Measurements from ENCODE around the gene NTN4.
A peak's percentile ranks its signal among the peaks of the same experiment; 100 is the strongest.
"Not testable (repeated sequence)": the region's sequence is repeated elsewhere in the genome, so short reads cannot be mapped to it uniquely, and the experiment has no call there.

NTN4 gene

DNA sequence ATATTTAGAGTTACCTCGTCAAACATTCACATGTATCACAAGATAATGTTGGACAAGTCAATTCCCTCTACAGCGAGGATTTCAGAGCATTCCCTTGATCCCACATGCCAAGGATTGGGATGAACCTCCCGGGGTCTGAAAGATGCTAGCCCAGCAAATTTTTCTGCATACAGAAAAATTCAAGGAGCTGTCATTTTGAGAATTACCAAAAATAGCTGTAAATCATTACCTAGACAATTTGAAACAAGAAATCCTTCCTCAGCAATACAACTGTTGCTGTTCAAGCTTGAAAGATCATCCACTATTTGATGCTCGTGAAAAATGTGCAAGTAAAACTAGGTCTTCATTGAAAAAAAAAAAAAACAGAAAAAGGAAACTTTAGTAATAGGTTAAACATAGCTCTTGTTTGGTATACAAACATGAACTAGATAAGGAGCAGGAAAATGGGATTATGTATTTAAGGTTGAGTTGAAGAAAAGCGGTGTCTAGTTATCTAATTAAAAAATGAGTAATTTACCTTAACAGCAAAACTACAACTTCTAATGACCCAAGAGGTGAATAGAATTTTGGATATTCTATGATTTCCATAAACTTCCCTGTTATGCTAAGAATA, 73.1 kb downstream of the NTN4 start:
- no peak for DNase-seq (ENCODE audit: insufficient read length, low spot score)
- no peak for FAIRE-seq

DNA sequence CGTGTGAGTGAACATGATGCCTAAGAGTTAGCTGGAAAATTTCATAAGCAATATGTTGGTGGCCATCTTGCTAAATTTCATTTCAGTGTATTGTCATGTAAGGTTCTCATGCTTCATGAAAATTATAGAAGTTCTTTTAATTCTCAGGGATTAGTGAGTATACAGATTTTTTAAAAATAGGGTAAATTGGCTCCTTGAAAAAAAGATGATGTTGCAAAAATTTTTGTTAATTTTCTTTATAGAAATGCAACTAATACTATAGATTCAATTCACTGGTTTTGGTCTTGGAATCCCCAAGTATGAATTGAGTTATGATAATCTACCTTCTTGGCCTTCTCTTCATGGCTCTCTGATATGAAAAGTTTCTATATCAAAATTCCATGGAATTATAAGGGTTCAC, 75.4 kb downstream of the NTN4 start:
- no peak for DNase-seq (ENCODE audit: insufficient read length, low spot score)
- no peak for FAIRE-seq

DNA sequence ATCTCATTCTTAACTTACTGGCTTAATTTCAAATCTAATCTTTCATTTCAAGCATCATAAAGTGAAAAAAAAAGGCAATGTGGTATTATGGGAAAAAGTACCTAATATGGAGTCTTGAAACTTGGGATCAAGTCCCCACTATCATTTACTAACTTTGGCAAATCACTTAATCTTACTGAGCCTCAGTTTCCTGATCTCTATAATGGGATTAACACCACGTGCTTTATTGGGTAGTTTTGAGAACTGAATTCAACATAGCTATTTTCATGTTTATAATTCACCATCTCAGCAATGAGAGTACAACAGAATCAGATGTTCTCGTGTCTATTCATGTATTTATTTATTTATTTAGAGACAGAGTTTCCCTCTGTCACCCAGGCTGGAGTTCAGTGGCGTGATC, 78.3 kb downstream of the NTN4 start:
- DNase-seq (ENCODE audit: insufficient read length, low spot score) (no peak), FAIRE-seq (no peak)

DNA sequence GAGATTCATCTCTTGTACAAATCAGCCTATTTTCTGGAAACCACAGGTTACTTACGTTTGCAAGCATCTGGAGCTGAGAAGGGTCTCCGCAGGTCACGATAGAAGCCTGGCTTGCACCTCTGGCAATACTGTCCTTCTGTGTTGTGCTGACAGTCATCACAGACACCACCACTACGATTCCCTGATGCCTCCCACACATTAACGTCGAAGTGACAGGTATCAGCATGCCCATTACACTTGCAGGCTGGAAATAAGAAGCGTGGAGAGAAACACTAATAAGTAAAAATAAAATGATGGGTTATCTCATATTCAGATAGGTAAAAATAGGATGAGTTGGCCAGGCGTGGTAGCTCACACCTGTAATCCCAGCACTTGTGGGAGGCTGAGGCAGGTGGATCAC, 80.2 kb downstream of the NTN4 start:
- FAIRE-seq (no peak), DNase-seq (ENCODE audit: insufficient read length, low spot score) (no peak)

DNA sequence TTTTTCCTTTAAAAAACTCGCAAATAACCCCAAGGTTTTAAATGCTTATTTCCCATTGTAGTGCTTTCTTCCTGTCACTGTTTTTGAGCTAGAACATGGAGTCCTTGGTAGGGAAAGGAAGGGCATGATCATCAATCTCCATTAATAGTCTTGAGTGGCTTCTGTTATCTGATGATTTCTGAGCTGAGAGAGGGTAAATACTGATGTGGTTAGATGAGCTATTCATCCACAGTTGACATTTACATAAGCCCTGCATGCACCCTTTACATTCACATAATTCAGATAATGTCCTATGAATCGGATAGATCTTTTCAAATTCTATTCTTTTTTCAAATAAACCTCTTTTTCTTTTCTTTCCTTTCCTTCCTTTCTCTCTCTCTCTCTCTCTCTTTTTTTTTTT, 81.4 kb downstream of the NTN4 start:
- DNase-seq (ENCODE audit: insufficient read length, low spot score) (no peak), FAIRE-seq (no peak)

DNA sequence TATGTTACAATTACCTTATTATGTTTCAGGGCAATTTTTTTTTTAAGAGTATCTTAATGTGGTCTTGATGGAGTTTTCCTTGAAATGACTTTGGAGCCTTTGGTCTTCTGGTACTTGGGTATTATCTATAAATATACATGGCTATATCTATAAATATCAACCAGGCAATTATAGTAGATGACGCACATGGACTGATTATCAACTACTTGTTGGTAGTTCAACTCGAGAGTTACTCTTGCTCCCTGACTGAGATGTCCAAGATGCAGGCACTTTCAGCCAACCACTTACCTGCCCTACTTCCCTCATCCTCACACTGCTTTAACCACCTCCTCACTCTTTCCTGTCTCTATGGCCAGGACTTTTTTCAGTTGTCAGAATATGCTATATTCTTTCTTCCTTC, 85.4 kb downstream of the NTN4 start:
- no peak for FAIRE-seq
- no peak for DNase-seq (ENCODE audit: insufficient read length, low spot score)

DNA sequence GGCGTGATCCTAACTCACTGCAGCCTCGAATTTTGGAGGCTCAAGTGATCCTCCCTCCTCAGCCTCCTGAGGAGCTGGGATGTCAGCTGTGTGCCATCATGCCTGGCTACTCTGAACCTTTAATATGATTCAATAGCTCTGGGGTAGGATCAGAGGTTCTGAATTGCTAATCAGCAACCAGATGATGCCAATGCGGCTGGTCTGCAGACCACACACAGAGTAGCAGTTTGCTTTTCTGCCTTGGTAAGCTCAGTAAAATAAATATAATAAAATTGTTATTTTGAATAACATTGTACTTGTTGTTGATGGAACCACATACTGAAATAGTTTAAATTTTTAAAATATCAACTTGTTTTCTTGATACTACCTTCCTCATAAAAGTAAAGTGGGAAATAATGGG, 86.6 kb downstream of the NTN4 start:
- no peak for FAIRE-seq
- DNase-seq (ENCODE audit: insufficient read length, low spot score) = no peak

DNA sequence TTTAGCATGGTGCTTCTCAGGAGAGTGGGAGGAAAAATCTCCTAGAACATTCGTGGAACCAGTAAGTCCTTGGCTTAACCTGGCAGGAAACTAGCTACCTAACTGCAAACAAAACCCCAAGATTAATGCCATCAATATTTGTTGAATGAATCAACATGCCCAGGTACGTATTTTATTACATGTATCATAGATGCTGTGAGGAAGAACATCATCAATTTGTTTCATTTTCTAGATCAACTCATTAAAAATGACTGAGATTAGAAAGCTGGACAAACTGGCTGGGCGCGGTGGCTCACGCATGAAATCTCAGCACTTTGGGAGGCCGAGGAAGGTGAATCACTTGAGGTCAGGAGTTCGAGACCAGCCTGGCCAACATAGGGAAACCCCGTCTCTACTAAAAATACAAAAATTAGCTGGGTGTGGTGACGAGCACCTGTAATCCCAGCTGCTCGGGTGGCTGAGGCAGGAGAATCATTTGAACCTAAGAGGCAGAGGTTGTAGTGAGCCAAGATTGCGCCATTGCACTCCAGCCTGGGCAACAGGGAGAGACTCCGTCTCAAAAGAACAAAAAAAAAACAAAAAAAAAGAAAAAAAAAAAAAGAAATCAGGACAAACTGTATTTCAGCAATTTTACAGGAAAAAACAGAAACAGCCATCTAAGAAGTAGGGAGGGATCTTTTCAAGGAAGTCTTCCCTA, 88.7 kb downstream of the NTN4 start:
- DNase-seq (ENCODE audit: insufficient read length, low spot score) (no peak), FAIRE-seq (no peak)

DNA sequence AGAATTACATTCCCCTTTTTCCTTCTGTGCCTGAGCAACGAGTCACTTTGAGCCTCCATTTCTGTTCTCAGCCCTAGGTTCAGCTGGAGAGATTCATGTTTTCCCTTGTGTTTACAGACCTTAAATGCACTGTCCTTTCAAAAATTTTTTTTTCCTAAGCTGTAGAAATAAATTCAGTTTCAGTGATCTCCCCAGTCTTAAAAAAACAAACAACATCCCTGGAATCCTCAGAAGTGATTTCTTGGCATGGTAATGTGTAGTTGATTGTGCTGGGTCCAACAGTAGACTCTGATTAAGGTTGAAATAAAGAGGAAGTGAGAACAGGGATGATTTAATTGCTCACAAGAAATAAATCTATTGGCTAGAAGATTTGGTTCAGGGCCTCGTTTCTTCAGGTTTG, 89.3 kb downstream of the NTN4 start:
- DNase-seq (ENCODE audit: insufficient read length, low spot score) = no peak
- no peak for FAIRE-seq

DNA sequence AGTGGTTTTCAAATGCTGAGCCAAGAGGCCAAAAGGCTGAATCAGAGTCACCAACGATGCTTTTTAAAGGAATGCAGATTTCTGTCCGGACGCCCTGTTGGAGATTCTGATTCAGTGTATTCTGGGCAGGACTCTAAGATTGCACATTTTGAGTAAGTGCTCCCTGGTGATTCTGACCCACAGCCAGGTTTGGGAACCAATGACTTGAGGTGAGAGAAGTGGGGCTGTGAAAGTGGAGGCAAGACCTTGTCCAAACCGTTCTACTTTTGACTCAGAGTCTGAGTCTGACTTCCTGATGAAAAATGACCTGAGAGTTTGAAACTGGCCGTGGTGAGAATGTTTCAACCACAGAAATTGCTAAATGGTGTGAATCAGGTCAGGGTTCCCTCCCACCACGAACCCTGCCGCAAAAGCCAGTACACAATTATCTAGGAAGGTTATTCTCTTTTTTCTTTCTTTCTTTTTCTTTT, 90.2 kb downstream of the NTN4 start:
- FAIRE-seq (peak; percentile 98), DNase-seq (ENCODE audit: insufficient read length, low spot score) (peak; percentile 50)

DNA sequence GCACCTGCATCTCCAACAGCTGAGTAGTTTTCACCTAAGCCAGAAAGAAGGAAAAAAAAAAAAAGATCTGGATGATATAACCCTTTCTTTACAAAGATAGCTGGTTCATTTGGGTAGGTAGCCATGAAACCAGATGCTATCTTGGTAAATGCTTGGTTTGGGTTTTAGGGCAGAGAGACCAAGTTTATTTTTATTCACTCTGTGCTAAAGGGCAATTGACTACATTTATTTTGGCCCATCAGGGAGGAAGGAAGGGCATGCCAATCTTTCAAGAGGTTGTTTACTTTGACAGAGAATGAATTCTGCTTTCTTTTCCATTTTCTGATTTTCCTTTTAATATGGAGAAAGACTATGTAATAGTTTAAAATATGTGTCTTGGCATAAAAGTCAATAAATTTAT, 91.0 kb downstream of the NTN4 start:
- FAIRE-seq (no peak), DNase-seq (ENCODE audit: insufficient read length, low spot score) (no peak)

DNA sequence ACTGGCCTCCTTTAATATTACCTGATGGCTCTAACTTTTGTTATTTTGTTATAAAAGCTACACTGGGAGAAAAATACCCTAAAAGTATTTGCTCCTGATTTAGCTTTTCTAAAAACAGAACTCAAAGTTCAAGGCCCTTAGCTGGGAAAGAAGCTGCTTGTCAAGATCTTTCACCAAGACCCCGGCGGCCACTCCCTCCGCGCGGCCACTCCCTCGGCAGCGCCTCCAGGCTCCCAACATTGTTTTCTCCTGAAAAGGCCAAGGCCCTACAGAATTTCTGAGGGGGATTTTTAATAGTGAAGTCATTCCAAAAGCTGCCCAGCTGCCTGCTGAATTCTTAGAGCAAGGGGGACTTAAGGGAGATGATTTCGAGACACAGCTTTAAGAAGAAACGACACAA, 96.4 kb downstream of the NTN4 start:
- DNase-seq (ENCODE audit: insufficient read length, low spot score) = no peak
- no peak for FAIRE-seq

DNA sequence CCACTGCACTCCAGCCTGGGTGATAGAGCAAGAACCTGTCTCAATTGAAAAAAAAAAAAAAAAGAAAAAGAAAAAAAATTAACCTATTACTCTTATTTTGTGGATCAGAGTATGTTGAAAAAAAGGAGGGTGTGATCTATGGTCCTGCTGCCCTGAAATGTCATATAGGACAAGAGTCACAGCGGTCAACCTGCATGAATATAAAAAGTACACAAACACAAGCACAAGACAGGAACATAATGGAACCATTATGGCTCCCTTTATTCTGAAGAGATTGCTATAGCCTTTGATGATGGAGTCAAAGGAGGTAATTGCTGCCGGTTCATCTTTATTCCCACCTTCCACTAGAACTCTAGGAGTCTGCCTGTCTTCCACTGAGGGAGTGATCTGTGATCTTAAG, 96.9 kb downstream of the NTN4 start:
- no peak for DNase-seq (ENCODE audit: insufficient read length, low spot score)
- no peak for FAIRE-seq

DNA sequence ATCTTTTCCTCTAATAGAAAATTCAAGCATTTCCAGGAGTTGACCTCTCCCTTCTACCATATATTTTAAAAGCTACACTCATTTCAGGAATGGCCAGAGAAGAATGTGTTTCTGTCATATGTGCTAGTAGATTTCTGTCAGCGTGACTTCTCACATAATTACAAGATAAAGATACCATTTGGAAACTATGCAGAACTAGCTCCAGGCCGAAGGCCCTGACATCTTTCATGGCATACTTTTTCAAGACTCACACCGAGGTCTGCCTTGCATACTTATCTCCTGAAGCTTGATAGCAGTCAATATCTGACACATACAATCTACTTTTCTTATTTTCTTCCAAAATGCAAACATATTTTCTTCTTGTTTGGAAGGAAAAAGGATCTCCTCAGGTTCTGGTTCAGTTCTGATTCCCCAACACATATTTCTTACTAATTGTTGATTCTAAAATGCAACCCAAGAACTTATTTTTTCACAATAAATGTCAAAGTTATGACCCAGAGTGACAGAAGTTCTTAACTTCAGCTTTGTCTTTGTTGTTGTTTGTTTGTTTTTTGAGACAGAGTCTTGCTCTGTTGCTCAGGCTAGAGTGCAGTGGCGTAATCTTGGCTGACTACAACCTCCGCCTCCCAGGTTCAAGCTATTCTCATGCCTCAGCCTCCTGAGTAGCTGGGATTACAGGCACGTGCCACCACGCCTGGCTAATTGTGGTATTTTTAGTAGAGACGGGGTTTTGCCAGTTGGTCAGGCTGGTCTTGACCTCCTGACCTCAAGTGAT, 99.5 kb downstream of the NTN4 start:
- DNase-seq (ENCODE audit: insufficient read length, low spot score) (no peak), FAIRE-seq (no peak)

DNA sequence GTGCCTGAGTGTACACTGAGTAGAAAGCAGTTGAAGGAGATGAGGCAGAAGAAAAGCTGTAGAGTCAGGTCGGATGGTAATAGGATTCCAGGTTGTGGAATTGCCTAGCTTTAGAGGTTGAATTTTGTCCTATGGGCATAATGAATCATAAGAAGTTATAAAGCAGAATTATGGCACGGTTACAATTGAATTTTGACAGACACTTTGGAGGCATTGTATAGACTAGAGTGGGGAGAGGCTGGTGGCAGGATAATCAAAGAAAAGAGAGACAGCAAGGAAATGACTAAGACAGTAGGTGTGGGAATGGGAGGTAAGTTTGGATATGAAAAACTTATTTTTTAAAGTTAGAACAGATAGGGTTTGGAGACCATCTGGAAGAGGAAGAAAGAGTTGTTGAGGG, 102.6 kb downstream of the NTN4 start:
- FAIRE-seq = no peak
- DNase-seq (ENCODE audit: insufficient read length, low spot score) = no peak

DNA sequence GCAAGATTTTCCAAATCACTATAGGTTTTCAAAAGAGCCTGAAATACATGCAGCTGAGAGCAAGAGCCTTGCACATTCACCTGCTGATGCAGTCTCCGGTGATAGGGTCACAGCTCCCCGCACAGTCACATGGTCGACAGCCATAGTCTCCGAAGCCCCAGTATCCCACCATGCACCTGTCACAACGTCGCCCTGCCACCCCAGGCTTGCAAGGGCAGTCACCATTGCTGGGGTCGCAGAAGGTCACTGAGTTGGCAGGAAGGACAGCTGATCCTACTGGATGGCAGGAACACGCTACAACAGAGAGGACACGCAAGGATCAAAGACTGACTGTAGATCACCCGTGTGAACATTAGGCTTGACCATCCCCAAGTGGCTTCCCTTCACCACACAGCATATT, 107.1 kb downstream of the NTN4 start:
- FAIRE-seq = no peak
- no peak for DNase-seq (ENCODE audit: insufficient read length, low spot score)

DNA sequence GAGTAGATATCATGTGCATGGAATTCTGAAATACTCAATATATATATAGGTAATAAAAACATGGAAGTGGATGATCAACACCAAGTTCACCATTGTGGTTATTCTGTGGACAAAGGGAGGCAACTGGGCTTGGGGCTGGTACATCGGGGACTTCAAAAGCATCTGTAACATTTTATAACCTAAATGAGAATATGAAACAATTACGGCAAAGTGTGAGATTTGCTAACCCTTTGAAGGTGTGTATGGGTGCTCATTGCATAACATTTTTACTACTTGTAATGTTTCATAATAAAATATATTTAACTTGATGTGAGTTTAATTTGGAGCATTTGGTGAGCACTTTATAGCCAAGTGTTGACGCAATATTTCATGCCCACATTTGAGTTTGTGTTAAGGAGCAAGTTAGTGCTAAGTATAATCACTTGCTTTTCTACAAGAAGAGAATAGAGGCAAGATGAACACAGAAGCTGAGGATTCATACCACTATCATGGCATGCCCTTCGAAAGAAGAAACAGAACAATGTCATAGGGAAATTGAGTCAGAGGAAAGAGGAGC, 109.3 kb downstream of the NTN4 start:
- DNase-seq (ENCODE audit: insufficient read length, low spot score) = no peak
- no peak for FAIRE-seq

DNA sequence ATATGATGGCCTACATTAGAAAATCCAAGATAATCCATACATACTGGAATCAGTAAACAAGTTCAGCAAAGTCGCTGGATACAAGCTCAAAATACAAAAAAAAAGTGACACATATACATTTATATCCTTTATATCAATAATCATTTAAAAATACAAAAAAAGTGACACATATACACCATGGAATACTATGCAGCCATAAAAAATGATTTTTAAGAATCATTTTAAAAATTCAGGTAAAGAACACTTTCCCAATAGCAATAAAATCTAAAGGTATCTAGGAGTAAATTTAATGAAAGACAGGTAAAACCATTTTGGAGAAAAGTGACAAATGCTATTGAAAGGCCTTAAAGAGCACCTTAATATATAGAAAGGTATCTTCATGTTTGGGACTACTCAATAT, 111.9 kb downstream of the NTN4 start:
- DNase-seq (ENCODE audit: insufficient read length, low spot score) (no peak), FAIRE-seq (no peak)

DNA sequence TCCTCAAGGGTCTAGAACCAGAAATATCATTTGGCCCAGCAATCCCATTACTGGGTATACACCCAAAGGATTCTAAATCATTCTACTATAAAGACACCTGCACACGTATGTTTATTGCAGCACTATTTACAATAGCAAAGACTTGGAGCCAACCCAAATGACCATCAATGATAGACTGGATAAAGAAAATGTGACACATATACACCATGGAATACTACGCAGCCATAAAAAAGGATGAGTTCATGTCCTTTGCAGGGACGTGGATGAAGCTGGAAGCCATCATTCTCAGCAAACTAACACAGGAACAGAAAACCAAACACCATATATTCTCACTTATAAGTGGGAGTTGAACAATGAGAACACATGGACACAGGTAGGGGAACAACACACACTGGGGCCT, 112.8 kb downstream of the NTN4 start:
- FAIRE-seq; DNase-seq (ENCODE audit: insufficient read length, low spot score): not testable (repeated sequence)

DNA sequence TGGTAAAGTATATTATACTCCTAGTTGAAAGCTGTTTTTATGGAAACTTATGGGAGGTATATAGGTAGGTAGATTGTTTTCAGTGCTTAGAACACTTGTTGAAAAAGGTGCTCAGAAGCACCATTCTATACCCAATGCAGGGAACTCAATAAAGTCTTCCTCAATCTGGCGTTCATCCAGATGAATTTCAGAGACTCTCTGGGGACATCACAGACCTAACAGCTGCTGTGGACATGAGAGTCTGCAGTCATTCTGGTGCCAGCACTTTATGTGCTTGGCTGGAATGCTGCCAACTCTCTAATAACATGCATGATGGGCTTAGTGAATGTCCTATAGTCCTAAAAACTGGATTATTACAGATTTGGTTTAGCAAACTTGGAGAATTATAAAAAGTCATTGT, 115.9 kb downstream of the NTN4 start:
- FAIRE-seq (no peak), DNase-seq (ENCODE audit: insufficient read length, low spot score) (no peak)

DNA sequence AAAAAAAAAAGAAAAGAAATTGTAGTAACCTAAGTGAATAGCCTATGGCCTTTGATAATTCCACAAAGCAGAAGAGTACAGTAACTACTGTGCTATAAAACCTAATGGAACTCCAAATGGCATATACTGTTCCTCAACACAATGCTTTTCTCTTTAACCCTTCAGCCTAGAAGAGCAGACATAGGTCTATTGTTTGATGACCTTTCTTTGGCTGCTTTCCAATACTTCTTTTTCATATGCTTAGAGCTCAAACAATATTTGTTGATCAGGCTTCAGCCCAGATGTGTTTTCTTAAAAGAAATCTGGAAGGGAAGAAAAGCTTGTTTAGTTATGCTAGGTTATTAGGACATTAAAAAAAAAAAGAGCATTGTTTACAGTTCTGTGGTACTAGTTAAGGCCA, 116.4 kb downstream of the NTN4 start:
- DNase-seq (ENCODE audit: insufficient read length, low spot score) = no peak
- FAIRE-seq = no peak

DNA sequence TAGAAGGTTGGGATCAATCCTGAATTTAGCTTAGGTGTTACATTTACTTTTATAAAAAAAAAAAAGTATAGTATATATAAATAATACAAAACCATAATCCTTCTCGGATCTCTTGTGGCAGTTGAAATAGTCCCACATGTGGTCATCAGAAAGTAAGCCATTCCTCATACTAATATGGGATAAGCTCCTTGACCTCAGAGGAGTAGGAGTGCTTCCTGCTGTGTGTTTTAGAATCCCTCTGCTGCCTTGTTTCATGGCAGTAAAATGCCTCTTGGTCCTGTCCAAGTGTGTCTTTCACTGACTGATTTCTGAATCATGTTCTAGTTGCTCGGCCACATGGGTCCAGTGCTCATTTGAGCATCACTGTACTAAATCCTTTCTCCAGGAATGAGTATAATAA, 117.0 kb downstream of the NTN4 start:
- DNase-seq (ENCODE audit: insufficient read length, low spot score) = no peak
- no peak for FAIRE-seq

Data from GM19239 (cell line).